ENCODE results near the gene FAM184A. TPM values are rescaled to one million over a fixed set of nuclear protein-coding genes. Genes with fewer than 3 reads are reported as not detected.

Gene FAM184A
- polyA plus RNA-seq, 10 donors, result 6.5 to 16.4 (median 12.5) TPM

GRCh38 chr6:118968416-118968815 is 110.0 kb downstream of the FAM184A start:
- peak; percentile 22 to 55 (median 31) for DNase-seq

- no peak for DNase-seq
Observed at GRCh38 chr6:118967239-118967638, 111.2 kb downstream of the FAM184A start.

GRCh38 chr6:118965843-118966370 is 112.6 kb downstream of the FAM184A start:
- DNase-seq, result no peak

GRCh38 chr6:118965371-118965770 is 113.1 kb downstream of the FAM184A start:
- DNase-seq, result no peak

GRCh38 chr6:118963003-118963402 is 115.5 kb downstream of the FAM184A start:
- DNase-seq, result no peak

- DNase-seq, result no peak
Observed at GRCh38 chr6:118959903-118960302, 118.6 kb downstream of the FAM184A start.

- DNase-seq, result peak in 2 of 3 donors; percentile 18 to 28
Observed at GRCh38 chr6:118953391-118953790, 125.1 kb downstream of the FAM184A start.

GRCh38 chr6:118952683-118953082 is 125.8 kb downstream of the FAM184A start:
- DNase-seq, result no peak

GRCh38 chr6:118945217-118945616 is 133.2 kb downstream of the FAM184A start:
- DNase-seq, result no peak

GRCh38 chr6:118940770-118941169 is 137.7 kb downstream of the FAM184A start:
- no peak for DNase-seq

GRCh38 chr6:118939683-118940082 is 138.8 kb downstream of the FAM184A start:
- no peak for DNase-seq

GRCh38 chr6:118935978-118936703 is 142.3 kb downstream of the FAM184A start:
- no peak for DNase-seq

GRCh38 chr6:118935331-118935668 is 143.2 kb downstream of the FAM184A start:
- no peak for DNase-seq

GRCh38 chr6:118934461-118935330 is 143.8 kb downstream of the FAM184A start, which contains the start of gene MCM9:
Gene MCM9, minus strand, starts transcription at chr6:118935159. Its CDS starts 3,436 bp downstream, at chr6:118931723.
- DNase-seq, result peak; percentile 87 to 95 (median 95)

- DNase-seq, result no peak
Observed at GRCh38 chr6:118933855-118934460, 144.5 kb downstream of the FAM184A start.

- DNase-seq, result no peak
Observed at GRCh38 chr6:118932421-118932820, 146.0 kb downstream of the FAM184A start.

GRCh38 chr6:118931436-118931835 is 147.0 kb downstream of the FAM184A start:
- no peak for DNase-seq

GRCh38 chr6:118930680-118931079 is 147.8 kb downstream of the FAM184A start:
- DNase-seq, result no peak

GRCh38 chr6:118923035-118923434 is 155.4 kb downstream of the FAM184A start:
- DNase-seq, result no peak

GRCh38 chr6:118921084-118921483 is 157.4 kb downstream of the FAM184A start:
- DNase-seq, result no peak

- no peak for DNase-seq
Observed at GRCh38 chr6:118918329-118918725, 160.1 kb downstream of the FAM184A start.
